ENCODE results near the gene VDAC2.
"Not testable (repeated sequence)": the region's sequence is repeated elsewhere in the genome, so short reads cannot be mapped to it uniquely, and the experiment has no call there.

Gene VDAC2

GRCh38 chr10:75201793-75202307, 8.7 kb upstream of the VDAC2 start:
- DNase-seq, result no peak

DNA sequence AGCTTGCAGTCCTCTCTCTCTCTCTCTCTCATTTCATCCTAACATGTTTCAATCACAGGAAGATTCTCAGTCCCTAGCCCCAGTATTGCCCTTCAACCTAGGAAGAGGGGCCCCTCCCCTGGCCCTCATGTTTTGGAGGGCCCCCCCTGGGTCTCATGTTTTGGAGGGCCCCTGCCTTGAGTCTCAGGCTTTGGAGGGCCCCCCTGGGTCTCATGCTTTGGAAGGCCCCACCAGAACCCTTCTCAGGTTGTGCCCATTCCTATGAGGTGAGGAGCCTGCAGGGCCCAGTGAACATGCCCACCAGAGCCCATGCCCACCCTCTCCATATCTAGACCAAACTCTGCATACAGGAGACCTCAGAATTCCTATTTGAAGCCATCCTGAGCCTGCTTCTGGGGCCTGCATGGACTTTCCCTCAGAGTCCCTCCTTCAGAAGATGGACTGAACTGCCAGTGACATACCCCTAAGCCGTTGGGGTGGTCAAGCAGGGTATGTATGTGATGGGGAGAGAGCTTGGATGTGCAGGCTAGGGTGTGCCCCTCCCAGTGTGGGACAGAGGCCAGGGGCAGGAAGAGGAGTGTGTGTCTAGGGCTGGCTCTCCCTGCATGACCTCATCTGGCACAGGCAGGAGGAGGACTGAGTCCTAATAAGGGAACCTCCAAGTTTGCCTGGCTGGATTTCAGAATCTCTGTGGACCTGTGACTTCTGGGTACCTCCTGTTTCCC, 8.1 kb upstream of the VDAC2 start:
- no peak for DNase-seq

GRCh38 chr10:75203046-75203620, 7.5 kb upstream of the VDAC2 start:
- DNase-seq, result not testable (repeated sequence)

DNA sequence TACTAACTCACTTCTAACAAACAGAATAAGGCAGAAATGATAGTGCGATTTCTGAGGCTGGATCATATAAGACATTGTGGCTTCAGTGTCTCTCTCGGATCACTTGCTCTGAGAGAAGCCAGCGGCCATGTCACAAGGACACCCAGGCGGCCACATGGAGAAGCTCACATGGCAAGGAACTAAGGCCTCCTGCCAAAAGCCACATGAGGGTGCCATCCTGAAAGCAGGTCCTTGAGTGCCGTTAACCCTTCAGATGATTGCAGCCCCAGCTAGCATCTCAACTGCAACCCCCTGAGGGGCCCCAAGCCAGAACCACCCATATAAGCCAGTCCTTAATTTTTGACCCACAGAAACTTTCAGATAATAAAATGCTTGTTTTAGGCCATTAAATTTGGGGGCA, 6.9 kb upstream of the VDAC2 start:
- DNase-seq, result no peak

- no peak for DNase-seq
Observed at GRCh38 chr10:75205908-75206307, 4.7 kb upstream of the VDAC2 start.

GRCh38 chr10:75206638-75207037, 4.0 kb upstream of the VDAC2 start:
- not testable (repeated sequence) for DNase-seq

- DNase-seq, result no peak
Observed at GRCh38 chr10:75207079-75207856, 3.3 kb upstream of the VDAC2 start.

DNA sequence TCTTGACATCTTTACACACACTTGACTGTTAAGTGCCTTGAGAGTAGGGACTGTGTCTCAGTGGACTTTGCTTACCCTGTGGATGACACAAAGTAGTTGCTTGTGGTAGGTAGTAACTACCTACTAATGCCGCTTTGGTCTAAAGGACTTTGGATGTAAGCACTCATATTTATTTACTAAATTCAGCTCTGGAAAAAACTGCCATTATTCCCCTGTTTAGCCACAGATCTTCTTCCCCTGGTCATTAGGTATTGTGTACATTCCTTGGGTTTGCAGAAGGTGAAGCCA, 2.8 kb upstream of the VDAC2 start:
- no peak for DNase-seq

GRCh38 chr10:75208181-75208580, 2.4 kb upstream of the VDAC2 start:
- no peak for DNase-seq

DNA sequence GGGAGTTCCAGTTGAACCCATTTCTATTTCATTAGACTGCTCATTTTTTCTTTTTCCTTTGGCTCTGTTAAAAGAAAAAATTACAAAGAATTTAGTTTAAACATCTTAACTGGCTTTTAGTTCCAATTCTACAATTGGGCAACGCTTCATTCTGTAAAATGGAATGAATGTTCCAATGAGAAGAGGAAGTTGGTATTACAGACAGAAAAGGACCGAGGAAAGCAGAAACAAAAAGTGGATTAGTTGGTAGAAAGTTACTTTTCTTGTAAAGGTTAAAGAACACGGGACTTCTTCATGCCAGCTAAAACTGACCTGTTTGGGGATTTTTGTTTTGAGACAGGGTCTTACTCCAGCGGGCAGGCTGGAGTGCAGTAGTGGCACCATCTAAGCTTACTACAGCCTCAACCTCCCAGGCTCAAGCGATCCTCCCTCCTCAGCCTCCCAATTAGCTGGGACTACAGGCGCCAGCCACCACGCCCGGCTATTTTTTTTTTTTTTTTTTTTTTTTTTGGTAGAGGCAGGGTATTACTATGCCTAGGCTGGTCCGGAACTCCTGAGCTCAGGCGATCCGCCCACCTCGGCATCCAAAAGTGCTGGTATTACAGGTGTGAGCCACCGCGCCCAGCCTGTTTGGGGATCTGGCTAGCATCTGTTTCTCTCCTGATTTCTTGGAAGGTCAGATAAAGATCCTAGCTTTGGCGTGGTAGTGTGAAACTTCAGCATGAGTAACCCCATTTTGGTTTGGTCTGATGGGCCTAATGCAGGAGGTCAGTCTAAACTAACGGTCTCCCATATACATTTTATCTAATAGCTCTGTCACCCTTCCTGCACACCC, 1.3 kb upstream of the VDAC2 start:
- no peak for DNase-seq

GRCh38 chr10:75209921-75210281, 695 bp upstream of the VDAC2 start:
- no peak for DNase-seq

GRCh38 chr10:75211007-75211691, 553 bp downstream of the VDAC2 start:
- no peak for DNase-seq

DNA sequence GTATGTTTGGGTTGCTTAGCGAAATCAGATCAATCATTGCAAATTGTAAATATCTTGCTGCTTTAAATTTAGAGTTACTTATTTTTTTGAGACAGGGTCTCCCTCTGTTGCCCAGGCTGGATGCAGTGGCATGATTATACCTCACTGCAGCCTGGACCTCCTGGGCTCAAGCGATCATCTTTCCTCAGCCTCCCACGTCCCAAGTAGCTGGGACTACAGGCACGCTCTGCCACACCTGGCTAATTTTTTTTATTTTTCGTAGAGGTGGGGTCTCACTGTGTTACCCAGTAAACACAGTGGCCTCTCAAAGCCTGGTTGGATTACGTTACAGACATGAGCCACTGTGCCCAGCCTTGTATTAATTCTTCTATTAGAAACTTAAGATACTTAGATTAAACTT, 1.7 kb downstream of the VDAC2 start:
- DNase-seq, result no peak

DNA sequence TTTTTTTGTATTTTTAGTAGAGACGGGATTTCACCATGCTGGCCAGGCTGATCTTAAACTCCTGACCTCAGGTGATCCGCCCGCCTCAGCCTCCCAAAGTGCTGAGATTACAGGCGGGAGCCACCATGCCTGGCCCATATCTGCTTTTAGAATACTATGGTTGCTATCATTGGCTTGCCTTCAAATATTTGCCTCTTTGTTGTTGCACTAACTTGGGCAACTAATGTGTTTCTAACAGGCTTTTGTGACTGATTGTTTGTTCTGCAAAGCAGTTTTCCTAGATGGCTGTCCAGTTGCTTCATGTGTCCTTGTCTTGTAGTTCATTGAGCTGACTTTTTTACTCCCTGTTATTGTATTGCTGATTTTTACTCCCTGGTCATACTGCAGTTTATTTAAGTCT, 9.7 kb downstream of the VDAC2 start:
- DNase-seq, result no peak

- DNase-seq, result not testable (repeated sequence)
Observed at GRCh38 chr10:75221492-75221891, 10.9 kb downstream of the VDAC2 start.

DNA sequence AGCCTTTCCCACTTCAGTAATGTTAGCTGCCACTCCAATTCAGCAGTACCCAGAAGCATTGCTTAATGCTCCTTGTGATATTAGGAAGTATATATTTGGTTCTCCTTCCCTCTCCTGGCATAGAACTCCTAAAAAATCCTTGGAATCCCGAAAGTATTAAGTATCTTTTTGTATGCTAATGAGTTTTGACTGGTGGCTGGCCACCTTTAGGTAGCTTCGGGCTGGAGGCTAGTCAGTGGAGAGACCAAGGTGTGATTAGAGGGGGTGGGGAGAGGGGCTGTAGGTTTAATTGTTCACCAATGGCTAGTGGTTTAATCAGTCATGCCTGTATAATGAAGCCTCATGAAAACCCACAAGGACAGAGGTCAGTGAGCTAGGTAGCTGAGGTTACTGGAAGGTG, 12.9 kb downstream of the VDAC2 start:
- DNase-seq, result no peak

GRCh38 chr10:75226095-75226494, 15.5 kb downstream of the VDAC2 start:
- no peak for DNase-seq

- DNase-seq, result no peak
Observed at GRCh38 chr10:75226656-75227055, 16.1 kb downstream of the VDAC2 start.

DNA sequence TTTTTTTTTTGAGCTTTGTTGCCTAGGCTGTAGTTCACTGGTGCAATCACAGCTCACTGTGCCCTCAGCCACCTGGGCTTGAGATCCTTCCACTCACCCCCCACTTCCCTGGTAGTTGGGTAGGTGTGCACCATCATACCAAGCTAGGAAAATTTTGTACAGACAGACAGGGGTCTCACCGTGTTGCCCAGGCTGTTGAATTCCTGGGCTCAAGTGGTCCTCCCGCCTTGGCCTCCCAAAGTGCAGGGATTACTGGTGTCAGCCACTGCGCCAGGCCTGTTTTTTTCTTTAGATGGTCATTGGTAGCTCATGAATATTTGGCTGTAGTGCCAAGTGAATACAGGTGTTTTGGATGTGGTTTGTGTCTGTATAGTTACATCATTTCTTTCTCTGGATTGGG, 17.7 kb downstream of the VDAC2 start:
- DNase-seq, result no peak

DNA sequence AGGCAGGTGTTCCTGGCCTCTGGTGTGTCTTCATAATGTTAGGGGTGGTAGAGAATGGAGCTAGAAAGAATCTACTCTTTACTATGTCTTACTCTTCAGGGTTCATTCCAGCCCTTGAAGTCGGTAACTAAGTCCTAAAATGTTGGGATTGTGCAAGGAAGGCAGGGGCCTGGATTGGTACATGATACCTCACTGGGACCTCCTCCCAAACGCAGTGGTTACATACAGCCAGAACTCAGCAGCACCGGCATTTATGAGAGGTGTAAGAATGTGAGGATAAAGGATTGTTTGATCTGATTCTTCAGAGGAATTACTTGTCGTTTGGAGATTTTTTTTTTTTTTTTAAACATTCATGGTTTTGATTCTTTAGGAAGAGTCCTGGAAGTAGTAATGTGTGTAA, 18.2 kb downstream of the VDAC2 start:
- DNase-seq, result no peak

DNA sequence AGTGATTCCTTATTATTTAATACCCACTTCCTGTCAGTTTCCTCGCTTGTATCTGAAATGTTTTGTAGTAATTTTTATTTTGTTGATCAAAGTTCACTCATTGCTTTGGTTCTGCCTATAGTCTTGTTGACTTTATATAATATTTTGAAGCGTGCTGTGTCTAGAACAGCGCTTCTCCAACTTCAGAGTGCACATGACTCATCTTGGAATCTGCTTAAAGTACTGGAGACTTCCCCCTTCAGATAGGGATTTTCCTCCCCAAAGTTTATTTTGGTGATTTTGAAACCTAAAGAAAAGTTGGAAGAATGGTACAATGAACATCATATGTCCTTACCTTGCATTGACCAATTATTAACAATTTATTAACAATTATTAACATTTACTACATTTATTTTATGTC, 19.4 kb downstream of the VDAC2 start:
- DNase-seq, result no peak

- peak; percentile 68 for DNase-seq
Observed at GRCh38 chr10:75230600-75231038, 20.0 kb downstream of the VDAC2 start.
